ENCODE results near the gene LAT.

GRCh38 chr16:28991687-28992086, 6.8 kb downstream of the LAT start:
- no peak for TF ChIP-seq CTCF (IDR thresholded peaks at IDR 0.05)
- no peak for TF ChIP-seq POLR2A (IDR thresholded peaks at IDR 0.05)
- no peak for TF ChIP-seq EP300 (IDR thresholded peaks at IDR 0.05)
